ENCODE data around the gene ZCCHC24. TPM values are rescaled to one million over a fixed set of nuclear protein-coding genes. Genes with fewer than 3 reads are reported as not detected.

Gene ZCCHC24
- total RNA-seq, 4 donors from 2014 or later, result 100 to 156 (median 120) TPM

DNA sequence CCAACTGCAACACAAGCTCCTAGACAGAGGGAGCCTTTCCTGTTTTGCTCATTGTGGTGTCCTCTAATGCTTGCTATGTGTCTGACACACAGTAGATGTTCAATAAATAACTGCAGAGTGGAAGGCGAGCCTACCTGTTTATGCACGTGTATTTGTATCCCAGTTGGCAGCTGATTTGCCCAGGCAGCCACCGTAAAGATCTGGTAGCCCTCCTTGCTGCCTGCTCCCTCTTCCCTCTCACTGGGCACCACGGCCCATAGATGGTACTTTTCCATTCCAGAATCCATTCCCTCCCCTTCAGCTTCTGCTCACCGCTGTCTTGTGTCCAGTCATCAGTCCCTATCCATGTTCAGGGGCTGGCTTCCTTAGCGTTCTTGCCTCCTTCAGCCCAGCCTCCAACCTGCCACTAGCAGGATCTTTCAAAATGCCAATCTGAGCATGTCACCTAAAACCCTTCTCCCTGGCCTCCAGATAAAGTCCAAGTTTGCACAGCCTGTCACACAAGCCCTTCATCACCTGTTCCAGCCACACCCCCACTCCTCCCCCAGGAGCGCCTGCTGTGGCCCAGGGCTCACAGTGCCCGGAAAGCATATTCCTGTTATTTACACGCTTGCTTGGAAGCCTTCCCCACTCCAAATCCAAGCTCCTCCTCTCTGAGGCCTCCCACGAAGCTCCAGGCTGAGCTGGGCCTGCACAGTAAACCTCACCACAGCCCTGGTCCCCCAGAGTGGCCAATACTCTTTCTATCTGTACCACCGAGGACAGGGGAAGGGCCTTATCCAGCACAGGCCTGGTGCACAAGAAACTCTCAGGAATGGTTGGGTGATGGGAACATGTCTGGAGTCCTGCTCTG is 21.0 kb downstream of the ZCCHC24 start:
- no peak for DNase-seq (ENCODE audit: extremely low spot score)
- H3K27ac ChIP-seq (replicated peaks in 1 of 4), result peak overlapping the region; percentile 62 to 83 (median 72)
- H3K36me3 ChIP-seq, result peaks cover 0 to 35% (median 17%) of the 10 kb centered on the region in 4 donors
- H3K27me3 ChIP-seq, result no peaks in the 10 kb centered on the region
- WGBS, result 41% methylated on average over 11 of the region's 11 CpGs
- no peaks in the 10 kb centered on the region for H3K9me3 ChIP-seq
- TF ChIP-seq POLR2A (IDR thresholded peaks at IDR 0.05; ENCODE audit: low read depth) (no peak), CTCF (IDR thresholded peaks at IDR 0.05) (no peak), POLR2AphosphoS5 (IDR thresholded peaks at IDR 0.05) (peak; percentile 26 to 32), EP300 (IDR thresholded peaks at IDR 0.05) (peak; percentile 74)
- peaks cover 0 to 66% (median 20%) of the 10 kb centered on the region in 4 donors for H3K4me1 ChIP-seq
- H3K4me3 ChIP-seq, result no peak overlapping the region
- intact Hi-C loops (cut with DNase I), result no loop called here

DNA sequence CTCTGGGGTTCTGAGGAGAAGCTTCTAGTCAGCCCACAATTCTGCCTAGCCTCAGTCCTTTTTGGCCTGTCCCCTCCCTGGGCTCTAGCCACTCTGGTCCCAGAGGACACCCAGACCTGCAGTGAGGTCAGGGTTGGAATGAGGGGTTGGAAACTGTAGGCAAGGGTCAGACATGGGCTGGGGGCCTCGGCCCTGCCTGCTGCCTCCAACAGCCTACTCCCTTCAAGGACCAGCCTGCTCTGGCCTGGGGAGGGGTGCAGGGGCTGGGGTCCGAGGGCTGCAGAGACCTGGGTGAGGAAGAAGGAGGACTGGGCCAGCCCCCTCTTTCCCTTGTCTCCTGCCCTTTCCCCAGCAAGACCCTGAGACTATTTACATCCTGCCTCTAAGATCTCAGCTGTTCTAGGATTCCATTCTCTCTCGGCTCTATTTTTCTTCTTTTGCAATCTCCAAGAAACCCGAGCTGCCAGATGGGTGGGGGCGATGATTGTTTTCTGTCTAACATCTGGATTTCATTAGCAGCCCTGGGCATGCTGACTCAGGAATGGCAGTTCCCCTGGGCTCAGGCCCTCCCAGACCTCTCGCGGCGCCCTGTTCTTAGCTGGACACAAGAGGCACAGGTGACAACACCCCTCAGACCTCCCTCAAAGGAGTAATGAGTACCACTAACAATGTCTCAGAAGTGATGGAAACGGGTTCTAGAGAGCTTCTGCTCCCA is 23.1 kb downstream of the ZCCHC24 start:
- 46% methylated on average over 8 of the region's 9 CpGs for WGBS
- intact Hi-C loops (cut with DNase I), result no loop called here
- Histone ChIP-seq H3K27ac (replicated peaks in 1 of 4) (peak overlapping the region; percentile 71 to 83 (median 78)), H3K4me1 (peaks cover 0 to 83% (median 20%) of the 10 kb centered on the region in 4 donors), H3K4me3 (no peak overlapping the region), H3K9me3 (no peaks in the 10 kb centered on the region), H3K36me3 (peaks cover 0 to 43% (median 31%) of the 10 kb centered on the region in 4 donors), H3K27me3 (no peaks in the 10 kb centered on the region)
- DNase-seq (ENCODE audit: extremely low spot score), result no peak
- no peak for TF ChIP-seq CTCF (IDR thresholded peaks at IDR 0.05)
- TF ChIP-seq EP300 (IDR thresholded peaks at IDR 0.05), result no peak
- TF ChIP-seq POLR2AphosphoS5 (IDR thresholded peaks at IDR 0.05), result peak in 1 of 2 donors; percentile 62
- no peak for TF ChIP-seq POLR2A (IDR thresholded peaks at IDR 0.05; ENCODE audit: low read depth)

- Histone ChIP-seq H3K36me3 (peaks cover 0 to 54% (median 32%) of the 10 kb centered on the region in 4 donors), H3K4me3 (no peak overlapping the region), H3K9me3 (no peaks in the 10 kb centered on the region), H3K4me1 (peaks cover 0 to 89% (median 13%) of the 10 kb centered on the region in 4 donors), H3K27me3 (no peaks in the 10 kb centered on the region), H3K27ac (replicated peaks in 1 of 4) (peak overlapping the region; percentile 71 to 83 (median 78))
- 48% methylated on average over 9 of the region's 12 CpGs for WGBS
- intact Hi-C loops (cut with DNase I), result no loop called here
- TF ChIP-seq POLR2A (IDR thresholded peaks at IDR 0.05; ENCODE audit: low read depth) (no peak), EP300 (IDR thresholded peaks at IDR 0.05) (no peak), POLR2AphosphoS5 (IDR thresholded peaks at IDR 0.05) (no peak), CTCF (IDR thresholded peaks at IDR 0.05) (no peak)
- DNase-seq (ENCODE audit: extremely low spot score), result no peak
Observed at GRCh38 chr10:79420974-79421688, 24.3 kb downstream of the ZCCHC24 start.

GRCh38 chr10:79418886-79419595 is 26.4 kb downstream of the ZCCHC24 start:
- TF ChIP-seq EP300 (IDR thresholded peaks at IDR 0.05) (no peak), POLR2AphosphoS5 (IDR thresholded peaks at IDR 0.05) (no peak), CTCF (IDR thresholded peaks at IDR 0.05) (no peak), POLR2A (IDR thresholded peaks at IDR 0.05; ENCODE audit: low read depth) (no peak)
- H3K36me3 ChIP-seq, result peaks cover 0 to 54% (median 34%) of the 10 kb centered on the region in 4 donors
- 88% methylated on average over 9 of the region's 13 CpGs for WGBS
- peaks cover 0 to 69% (median 3%) of the 10 kb centered on the region in 4 donors for H3K4me1 ChIP-seq
- intact Hi-C loops (cut with DNase I), result no loop called here
- no peak overlapping the region for H3K4me3 ChIP-seq
- H3K27ac ChIP-seq (replicated peaks in 1 of 4), result peak overlapping the region; percentile 2 to 83 (median 54)
- H3K27me3 ChIP-seq, result no peaks in the 10 kb centered on the region
- no peaks in the 10 kb centered on the region for H3K9me3 ChIP-seq
- no peak for DNase-seq (ENCODE audit: extremely low spot score)

Measured in esophagus muscularis mucosa (tissue), 4 donors.